NOMO-1 treated with dmso at 0.1 percent for 144 hours (cell line): Measurements from ENCODE around the gene DHX29.
"Not testable (repeated sequence)": the region's sequence is repeated elsewhere in the genome, so short reads cannot be mapped to it uniquely, and the experiment has no call there.

Experiments
- DNase-seq: peaks from one replicate; lab custom pipeline; 2025; ENCODE audit not compliant: unreplicated experiment; lab: John Stamatoyannopoulos, UW

DHX29 gene

GRCh38 chr5:55307383-55308253 lies at the start of gene DHX29, which contains the start of gene MTREX:
DHX29 (minus strand) TSS chr5:55307694; CDS start chr5:55307573, 121 bp downstream.
MTREX (plus strand) TSS chr5:55307989; CDS start chr5:55308014, 25 bp downstream.
- peak; percentile 83 for DNase-seq

- DNase-seq = no peak
These were observed 49.4 kb upstream of the DHX29 start for GRCh38 chr5:55356896-55357295.

GRCh38 chr5:55350754-55351153 lies 43.3 kb upstream of the DHX29 start:
- no peak for DNase-seq

GRCh38 chr5:55347786-55348185 lies 40.3 kb upstream of the DHX29 start:
- DNase-seq = no peak

- DNase-seq = no peak
These were observed 37.8 kb upstream of the DHX29 start for GRCh38 chr5:55345327-55345726.

- no peak for DNase-seq
These were observed 37.0 kb upstream of the DHX29 start for GRCh38 chr5:55344392-55344992.

GRCh38 chr5:55343609-55344008 lies 36.1 kb upstream of the DHX29 start:
- DNase-seq = no peak

- DNase-seq = no peak
These were observed 35.6 kb upstream of the DHX29 start for GRCh38 chr5:55343107-55343506.

- DNase-seq = no peak
These were observed 31.3 kb upstream of the DHX29 start for GRCh38 chr5:55338810-55339243.

- DNase-seq = no peak
These were observed 30.7 kb upstream of the DHX29 start for GRCh38 chr5:55338092-55338613.

GRCh38 chr5:55333811-55334210 lies 26.3 kb upstream of the DHX29 start:
- DNase-seq = no peak

GRCh38 chr5:55333017-55333416 lies 25.5 kb upstream of the DHX29 start:
- no peak for DNase-seq

- DNase-seq = no peak
These were observed 23.8 kb upstream of the DHX29 start for GRCh38 chr5:55331321-55331720.

- DNase-seq = no peak
These were observed 19.8 kb upstream of the DHX29 start for GRCh38 chr5:55327281-55327680.

- DNase-seq = no peak
These were observed 18.1 kb upstream of the DHX29 start for GRCh38 chr5:55325621-55326020.

GRCh38 chr5:55324815-55325418 lies 17.4 kb upstream of the DHX29 start:
- DNase-seq = no peak

GRCh38 chr5:55324006-55324405 lies 16.5 kb upstream of the DHX29 start:
- no peak for DNase-seq

GRCh38 chr5:55320571-55320970 lies 13.1 kb upstream of the DHX29 start:
- DNase-seq = no peak

- DNase-seq = no peak
These were observed 12.0 kb upstream of the DHX29 start for GRCh38 chr5:55319491-55319890.

- not testable (repeated sequence) for DNase-seq
These were observed 10.7 kb upstream of the DHX29 start for GRCh38 chr5:55318237-55318636.

- no peak for DNase-seq
These were observed 9.3 kb upstream of the DHX29 start for GRCh38 chr5:55316837-55317236.

- DNase-seq = no peak
These were observed 8.8 kb upstream of the DHX29 start for GRCh38 chr5:55316289-55316688.
